ENCODE results near the gene TMEM87B. TPM values are rescaled to one million over a fixed set of nuclear protein-coding genes. Genes with fewer than 3 reads are reported as not detected.

The TMEM87B gene
- total RNA-seq, 4 donors from 2014 or later: 11.9 to 20.1 (median 18.2) TPM

GRCh38 chr2:112153501-112153900 lies 98.4 kb downstream of the TMEM87B start:
- WGBS, 2 donors: 98% methylated on average over 10 of the region's 10 CpGs
- TF ChIP-seq EP300 (IDR thresholded peaks at IDR 0.05) (no peak), CTCF (IDR thresholded peaks at IDR 0.05) (no peak), POLR2A (IDR thresholded peaks at IDR 0.05) (no peak)
- DNase-seq (ENCODE audit: low spot score in 2 of 2): no peak
- no peak overlapping the region for H3K4me3 ChIP-seq
- H3K27me3 ChIP-seq: no peaks in the 10 kb centered on the region
- H3K9me3 ChIP-seq: no peaks in the 10 kb centered on the region
- no peaks in the 10 kb centered on the region for H3K4me1 ChIP-seq
- H3K36me3 ChIP-seq: no peaks in the 10 kb centered on the region
- H3K27ac ChIP-seq: no peak overlapping the region

GRCh38 chr2:112154246-112155117 lies 99.4 kb downstream of the TMEM87B start:
- H3K27ac ChIP-seq: no peak overlapping the region
- WGBS, 2 donors: 79 to 86% methylated on average over 12 to 14 of the region's 14 CpGs
- DNase-seq (ENCODE audit: low spot score in 2 of 2): no peak
- TF ChIP-seq EP300 (IDR thresholded peaks at IDR 0.05): no peak
- no peak for TF ChIP-seq POLR2A (IDR thresholded peaks at IDR 0.05)
- no peak for TF ChIP-seq CTCF (IDR thresholded peaks at IDR 0.05)
- H3K4me1 ChIP-seq: no peaks in the 10 kb centered on the region
- no peak overlapping the region for H3K4me3 ChIP-seq
- no peaks in the 10 kb centered on the region for H3K36me3 ChIP-seq
- no peaks in the 10 kb centered on the region for H3K9me3 ChIP-seq
- no peaks in the 10 kb centered on the region for H3K27me3 ChIP-seq

- no peak overlapping the region for H3K4me3 ChIP-seq
- H3K36me3 ChIP-seq: no peaks in the 10 kb centered on the region
- no peak for DNase-seq (ENCODE audit: low spot score in 2 of 2)
- no peaks in the 10 kb centered on the region for H3K9me3 ChIP-seq
- WGBS, 2 donors: 85 to 88% methylated on average over 25 of the region's 27 CpGs
- no peak overlapping the region for H3K27ac ChIP-seq
- TF ChIP-seq CTCF (IDR thresholded peaks at IDR 0.05) (no peak), EP300 (IDR thresholded peaks at IDR 0.05) (no peak), POLR2A (IDR thresholded peaks at IDR 0.05) (no peak)
- H3K4me1 ChIP-seq: no peaks in the 10 kb centered on the region
- no peaks in the 10 kb centered on the region for H3K27me3 ChIP-seq
These were observed 100.5 kb downstream of the TMEM87B start for GRCh38 chr2:112155331-112156151.

- DNase-seq (ENCODE audit: low spot score in 2 of 2): no peak
- 50 to 53% methylated on average over 15 to 21 of the region's 21 CpGs for WGBS, 2 donors
- no peak overlapping the region for H3K27ac ChIP-seq
- no peak overlapping the region for H3K4me3 ChIP-seq
- no peaks in the 10 kb centered on the region for H3K27me3 ChIP-seq
- no peaks in the 10 kb centered on the region for H3K9me3 ChIP-seq
- H3K4me1 ChIP-seq: no peaks in the 10 kb centered on the region
- no peak for TF ChIP-seq CTCF (IDR thresholded peaks at IDR 0.05)
- no peak for TF ChIP-seq EP300 (IDR thresholded peaks at IDR 0.05)
- TF ChIP-seq POLR2A (IDR thresholded peaks at IDR 0.05): no peak
- H3K36me3 ChIP-seq: no peaks in the 10 kb centered on the region
These were observed 101.3 kb downstream of the TMEM87B start for GRCh38 chr2:112156152-112156986.

All from tibial nerve (tissue), 4 donors.